Measurements from ENCODE around the gene TCF19.
"Not testable (repeated sequence)": the region's sequence is repeated elsewhere in the genome, so short reads cannot be mapped to it uniquely, and the experiment has no call there.

TCF19 gene

GRCh38 chr6:31194061-31194834 is 35.9 kb downstream of the TCF19 start:
- TF ChIP-seq GLIS3 (CRISPR knock-in tag; IDR thresholded peaks at IDR 0.05) (no peak), ZFP3 (CRISPR knock-in tag; IDR thresholded peaks at IDR 0.05) (peak; percentile 92), PPARA (CRISPR knock-in tag; IDR thresholded peaks at IDR 0.05; ENCODE audit: borderline replicate concordance) (no peak), POU6F1 (CRISPR knock-in tag; IDR thresholded peaks at IDR 0.05; ENCODE audit: borderline replicate concordance, low read depth) (no peak)
- no peak for ATAC-seq

GRCh38 chr6:31195308-31195979 is 37.1 kb downstream of the TCF19 start:
- not testable (repeated sequence) for ATAC-seq

- not testable (repeated sequence) for ATAC-seq
Observed at GRCh38 chr6:31196251-31197022, 38.0 kb downstream of the TCF19 start.

GRCh38 chr6:31197559-31198305 is 39.3 kb downstream of the TCF19 start:
- ATAC-seq: peak; percentile 89
- TF ChIP-seq CSRNP3 (CRISPR knock-in tag; IDR thresholded peaks at IDR 0.05) (no peak), GLIS3 (CRISPR knock-in tag; IDR thresholded peaks at IDR 0.05) (no peak), TCF4 (CRISPR knock-in tag; IDR thresholded peaks at IDR 0.05; ENCODE audit: borderline replicate concordance) (no peak), RARB (CRISPR knock-in tag; IDR thresholded peaks at IDR 0.05) (no peak)

- not testable (repeated sequence) for ATAC-seq
Observed at GRCh38 chr6:31199105-31199452, 40.7 kb downstream of the TCF19 start.

GRCh38 chr6:31202259-31203166 is 44.1 kb downstream of the TCF19 start:
- ATAC-seq: no peak
- no peak for TF ChIP-seq CREB5 (CRISPR knock-in tag; IDR thresholded peaks at IDR 0.05; ENCODE audit: low read depth)
- TF ChIP-seq RARB (CRISPR knock-in tag; IDR thresholded peaks at IDR 0.05): no peak
- no peak for TF ChIP-seq ARNTL (CRISPR knock-in tag; IDR thresholded peaks at IDR 0.05; ENCODE audit: borderline replicate concordance, low read depth)
- TF ChIP-seq CSDC2 (CRISPR knock-in tag; IDR thresholded peaks at IDR 0.05): no peak
- no peak for TF ChIP-seq ZC3H10 (CRISPR knock-in tag; IDR thresholded peaks at IDR 0.05)
- TF ChIP-seq TOX (CRISPR knock-in tag; IDR thresholded peaks at IDR 0.05; ENCODE audit: borderline replicate concordance): no peak
- no peak for TF ChIP-seq PATZ1 (CRISPR knock-in tag; IDR thresholded peaks at IDR 0.05; ENCODE audit: borderline replicate concordance)
- no peak for TF ChIP-seq ESRRG (CRISPR knock-in tag; IDR thresholded peaks at IDR 0.05)
- TF ChIP-seq CSRNP3 (CRISPR knock-in tag; IDR thresholded peaks at IDR 0.05): no peak
- TF ChIP-seq ZFP3 (CRISPR knock-in tag; IDR thresholded peaks at IDR 0.05): no peak
- no peak for TF ChIP-seq ZNF565 (CRISPR knock-in tag; conservative IDR thresholded peaks at IDR 0.05; ENCODE audit: low read depth)
- no peak for TF ChIP-seq POU6F1 (CRISPR knock-in tag; IDR thresholded peaks at IDR 0.05; ENCODE audit: borderline replicate concordance, low read depth)
- no peak for TF ChIP-seq PPARA (CRISPR knock-in tag; IDR thresholded peaks at IDR 0.05; ENCODE audit: borderline replicate concordance)
- TF ChIP-seq ZFP30 (CRISPR knock-in tag; IDR thresholded peaks at IDR 0.05): no peak
- no peak for TF ChIP-seq ZNF8 (CRISPR knock-in tag; IDR thresholded peaks at IDR 0.05)

Data from SK-N-SH treated with all-trans-retinoic acid at 6 μM for 48 hours (cell line).